ENCODE data around the gene ABCA10. TPM values are rescaled to one million over a fixed set of nuclear protein-coding genes. Genes with fewer than 3 reads are reported as not detected.

ABCA10 gene
- total RNA-seq, 1 donor from 2014 or later: 1.8 TPM

- Mint-ChIP-seq H3K27me3 (ENCODE audit: unreplicated experiment) (no peaks in the 10 kb centered on the region), H3K36me3 (ENCODE audit: unreplicated experiment) (peaks cover 11% of the 10 kb centered on the region), H3K9me3 (ENCODE audit: unreplicated experiment) (no peaks in the 10 kb centered on the region), H3K4me3 (ENCODE audit: unreplicated experiment) (no peak overlapping the region), H3K27ac (ENCODE audit: unreplicated experiment) (peak overlapping the region; percentile 78), H3K4me1 (ENCODE audit: unreplicated experiment) (peaks cover 20% of the 10 kb centered on the region)
- no peak for DNase-seq (ENCODE audit: extremely low spot score, unreplicated experiment)
- no peak for TF ChIP-seq CTCF (IDR thresholded peaks at IDR 0.05)
Observed at GRCh38 chr17:69268543-69269014, 40.0 kb upstream of the ABCA10 start.

GRCh38 chr17:69267219-69267618, 38.6 kb upstream of the ABCA10 start:
- Mint-ChIP-seq H3K4me1 (ENCODE audit: unreplicated experiment) (peaks cover 20% of the 10 kb centered on the region), H3K36me3 (ENCODE audit: unreplicated experiment) (peaks cover 16% of the 10 kb centered on the region), H3K9me3 (ENCODE audit: unreplicated experiment) (no peaks in the 10 kb centered on the region), H3K4me3 (ENCODE audit: unreplicated experiment) (no peak overlapping the region), H3K27me3 (ENCODE audit: unreplicated experiment) (no peaks in the 10 kb centered on the region), H3K27ac (ENCODE audit: unreplicated experiment) (no peak overlapping the region)
- no peak for DNase-seq (ENCODE audit: extremely low spot score, unreplicated experiment)
- TF ChIP-seq CTCF (IDR thresholded peaks at IDR 0.05): no peak

- TF ChIP-seq CTCF (IDR thresholded peaks at IDR 0.05): no peak
- no peak for DNase-seq (ENCODE audit: extremely low spot score, unreplicated experiment)
- Mint-ChIP-seq H3K4me3 (ENCODE audit: unreplicated experiment) (no peak overlapping the region), H3K9me3 (ENCODE audit: unreplicated experiment) (no peaks in the 10 kb centered on the region), H3K36me3 (ENCODE audit: unreplicated experiment) (peaks cover 16% of the 10 kb centered on the region), H3K27ac (ENCODE audit: unreplicated experiment) (no peak overlapping the region), H3K4me1 (ENCODE audit: unreplicated experiment) (peaks cover 20% of the 10 kb centered on the region), H3K27me3 (ENCODE audit: unreplicated experiment) (no peaks in the 10 kb centered on the region)
Observed at GRCh38 chr17:69265873-69266272, 37.2 kb upstream of the ABCA10 start.

GRCh38 chr17:69254187-69254586, 25.6 kb upstream of the ABCA10 start:
- no peak for DNase-seq (ENCODE audit: extremely low spot score, unreplicated experiment)
- no peak overlapping the region for H3K27ac Mint-ChIP-seq (ENCODE audit: unreplicated experiment)
- no peaks in the 10 kb centered on the region for H3K27me3 Mint-ChIP-seq (ENCODE audit: unreplicated experiment)
- no peak for TF ChIP-seq CTCF (IDR thresholded peaks at IDR 0.05)
- peaks cover 4% of the 10 kb centered on the region for H3K36me3 Mint-ChIP-seq (ENCODE audit: unreplicated experiment)
- H3K4me1 Mint-ChIP-seq (ENCODE audit: unreplicated experiment): peaks cover 1% of the 10 kb centered on the region
- no peaks in the 10 kb centered on the region for H3K9me3 Mint-ChIP-seq (ENCODE audit: unreplicated experiment)
- no peak overlapping the region for H3K4me3 Mint-ChIP-seq (ENCODE audit: unreplicated experiment)

- H3K27me3 Mint-ChIP-seq (ENCODE audit: unreplicated experiment): no peaks in the 10 kb centered on the region
- no peak overlapping the region for H3K27ac Mint-ChIP-seq (ENCODE audit: unreplicated experiment)
- no peak for TF ChIP-seq CTCF (IDR thresholded peaks at IDR 0.05)
- H3K4me3 Mint-ChIP-seq (ENCODE audit: unreplicated experiment): no peak overlapping the region
- no peaks in the 10 kb centered on the region for H3K4me1 Mint-ChIP-seq (ENCODE audit: unreplicated experiment)
- peaks cover 4% of the 10 kb centered on the region for H3K36me3 Mint-ChIP-seq (ENCODE audit: unreplicated experiment)
- no peaks in the 10 kb centered on the region for H3K9me3 Mint-ChIP-seq (ENCODE audit: unreplicated experiment)
- DNase-seq (ENCODE audit: extremely low spot score, unreplicated experiment): no peak
Observed at GRCh38 chr17:69250641-69251040, 22.0 kb upstream of the ABCA10 start.

Measured in osteocyte (in vitro differentiated cells).